Mesodermal cell (in vitro differentiated cells): ENCODE measurements around the gene CLEC3B.
"Not testable (repeated sequence)": the region's sequence is repeated elsewhere in the genome, so short reads cannot be mapped to it uniquely, and the experiment has no call there.

Experiments
- H3K27ac ChIP-seq: 2 replicates; pipeline ENCODE4 v1.7.0; 2013; ENCODE audit warnings: mild to moderate bottlenecking, low read depth, low read length, moderate library complexity; ENCODE audit not compliant: severe bottlenecking
- H3K36me3 ChIP-seq: 2 replicates; pipeline ENCODE4 v1.7.1; 2013; ENCODE audit warnings: mild to moderate bottlenecking, low read length, moderate library complexity; ENCODE audit not compliant: control insufficient read depth, insufficient read depth
- H3K4me1 ChIP-seq: one replicate; pipeline ENCODE4 v1.7.1; 2013; ENCODE audit warnings: mild to moderate bottlenecking, low read length; ENCODE audit not compliant: insufficient read depth, control insufficient read depth, poor library complexity, severe bottlenecking
- H3K4me3 ChIP-seq: 2 replicates; pipeline ENCODE4 v1.7.0; 2013; ENCODE audit warnings: low read length, control low read depth, mild to moderate bottlenecking; ENCODE audit not compliant: insufficient read depth, poor library complexity, severe bottlenecking; ENCODE audit errors: extremely low read depth
- H3K9me3 ChIP-seq: 2 replicates; pipeline ENCODE4 v1.7.1; 2013; ENCODE audit warnings: mild to moderate bottlenecking, low read length, moderate library complexity; ENCODE audit not compliant: control insufficient read depth
- WGBS, 2 experiments: methylation state at CpG; one replicate each; pipeline ENCODE4 v1.1.5; 2013; ENCODE audit warnings: missing lambda C conversion rate in 2 of 2; ENCODE audit not compliant: insufficient coverage in 2 of 2; 5-methylcytosine and 5-hydroxymethylcytosine counted together

CLEC3B gene

DNA sequence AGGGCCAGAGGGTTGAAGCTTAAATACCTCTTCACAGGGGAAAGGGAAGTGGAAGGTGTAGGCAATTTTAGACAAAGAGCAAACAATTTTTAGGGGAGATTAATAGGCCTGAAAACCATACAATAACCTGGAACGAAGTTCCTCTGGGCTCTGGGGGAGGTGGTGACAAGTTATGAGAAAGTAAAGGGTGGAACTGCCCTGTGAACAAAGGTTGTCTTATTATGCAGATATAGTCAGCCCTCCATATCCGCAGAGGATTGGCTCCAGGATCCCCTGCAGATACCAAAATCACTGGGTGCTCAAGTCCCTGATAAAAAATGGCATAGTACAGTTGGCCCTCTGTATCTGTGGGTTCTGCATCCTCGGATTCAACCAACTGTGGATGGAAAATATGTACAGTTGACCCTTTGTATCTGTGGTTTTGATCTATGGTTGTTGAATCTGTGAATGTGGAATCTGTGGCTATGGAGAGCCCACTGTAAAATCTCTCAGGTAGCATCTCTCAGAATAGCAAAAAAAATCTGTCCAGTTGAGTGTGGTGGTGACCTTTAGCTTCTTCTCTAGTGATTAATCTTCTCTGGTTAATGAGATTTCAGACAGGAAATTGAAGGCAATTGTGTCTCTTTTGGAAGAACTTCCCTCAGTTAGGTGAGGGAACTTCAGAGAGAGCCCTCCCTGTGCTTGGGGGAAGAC is 40.2 kb downstream of the CLEC3B start:
- Histone ChIP-seq H3K36me3 (no peaks in the 10 kb centered on the region), H3K4me1 (peaks cover 7% of the 10 kb centered on the region), H3K4me3 (no peak overlapping the region), H3K27ac (no peak overlapping the region), H3K9me3 (no peaks in the 10 kb centered on the region)
- WGBS, 2 experiments: 81 to 93% methylated on average over 2 to 3 of the region's 3 CpGs

DNA sequence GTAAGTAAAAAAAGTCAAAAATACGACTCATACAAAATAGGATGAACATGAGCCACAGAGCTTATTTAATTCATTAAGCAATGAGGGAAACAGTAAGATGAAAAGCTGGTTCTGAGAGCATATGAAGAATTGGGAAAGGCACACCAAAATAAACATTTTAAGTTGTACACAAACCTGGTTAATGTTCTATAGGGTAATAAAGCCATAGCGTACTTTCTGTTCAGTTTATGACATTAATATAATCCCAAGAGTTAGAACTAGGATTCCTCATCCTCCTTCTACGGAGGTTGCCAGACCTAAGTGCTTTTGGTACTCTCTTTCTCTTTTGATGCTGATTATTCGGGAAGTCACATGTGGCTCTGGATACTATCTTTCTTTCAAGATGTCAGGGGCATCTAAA is 41.4 kb downstream of the CLEC3B start:
- no peak overlapping the region for H3K27ac ChIP-seq
- WGBS, 2 experiments: 88 to 94% methylated on average over 1 to 2 of the region's 4 CpGs

DNA sequence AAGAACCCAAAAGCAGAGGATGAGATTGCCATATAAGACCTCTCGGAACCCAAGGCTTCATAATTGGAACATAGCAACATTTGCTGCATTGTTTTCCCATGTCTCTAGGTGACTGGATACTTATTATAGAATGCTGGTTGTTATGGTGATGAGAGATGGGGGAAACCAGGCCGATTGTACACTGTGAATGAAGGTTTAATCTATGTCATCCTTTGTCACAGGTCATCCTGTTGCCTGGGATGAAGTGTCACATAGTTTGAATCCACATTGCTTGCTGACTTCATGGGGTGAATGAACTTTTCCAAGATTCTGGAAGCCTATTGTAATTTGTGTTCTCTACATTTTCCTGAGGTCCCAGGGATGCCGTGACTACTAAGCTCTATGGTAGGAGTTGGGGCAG is 41.8 kb downstream of the CLEC3B start:
- 92 to 93% methylated on average over 3 of the region's 3 CpGs for WGBS, 2 experiments
- Histone ChIP-seq H3K27ac (no peak overlapping the region), H3K9me3 (no peaks in the 10 kb centered on the region), H3K4me1 (peaks cover 7% of the 10 kb centered on the region), H3K4me3 (no peak overlapping the region), H3K36me3 (no peaks in the 10 kb centered on the region)

More for the DNA sequence above, 41.4 kb downstream of the CLEC3B start:
- peaks cover 7% of the 10 kb centered on the region for H3K4me1 ChIP-seq
- no peaks in the 10 kb centered on the region for H3K9me3 ChIP-seq
- no peak overlapping the region for H3K4me3 ChIP-seq
- no peaks in the 10 kb centered on the region for H3K36me3 ChIP-seq

DNA sequence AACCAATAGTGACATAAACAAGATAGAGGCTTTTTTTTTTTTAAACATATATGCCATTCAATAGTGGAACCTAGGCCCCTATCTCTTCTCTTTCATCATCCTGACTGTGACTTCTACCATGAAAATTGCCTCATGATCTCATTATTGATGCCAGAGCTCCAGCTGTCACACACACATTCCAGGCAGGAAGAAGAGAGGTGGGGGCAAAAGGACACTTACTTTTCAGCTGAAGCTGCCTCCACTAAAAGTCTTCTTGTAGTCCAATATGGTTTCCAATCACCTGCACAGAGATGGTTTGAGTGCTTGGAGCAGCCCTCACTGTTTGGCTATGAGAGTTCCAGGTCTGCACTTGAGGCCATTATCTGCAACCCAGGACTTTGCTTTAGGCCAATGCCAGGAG is 45.0 kb downstream of the CLEC3B start:
- Histone ChIP-seq H3K9me3 (no peaks in the 10 kb centered on the region), H3K4me3 (no peak overlapping the region), H3K27ac (no peak overlapping the region), H3K36me3 (no peaks in the 10 kb centered on the region), H3K4me1 (no peaks in the 10 kb centered on the region)

DNA sequence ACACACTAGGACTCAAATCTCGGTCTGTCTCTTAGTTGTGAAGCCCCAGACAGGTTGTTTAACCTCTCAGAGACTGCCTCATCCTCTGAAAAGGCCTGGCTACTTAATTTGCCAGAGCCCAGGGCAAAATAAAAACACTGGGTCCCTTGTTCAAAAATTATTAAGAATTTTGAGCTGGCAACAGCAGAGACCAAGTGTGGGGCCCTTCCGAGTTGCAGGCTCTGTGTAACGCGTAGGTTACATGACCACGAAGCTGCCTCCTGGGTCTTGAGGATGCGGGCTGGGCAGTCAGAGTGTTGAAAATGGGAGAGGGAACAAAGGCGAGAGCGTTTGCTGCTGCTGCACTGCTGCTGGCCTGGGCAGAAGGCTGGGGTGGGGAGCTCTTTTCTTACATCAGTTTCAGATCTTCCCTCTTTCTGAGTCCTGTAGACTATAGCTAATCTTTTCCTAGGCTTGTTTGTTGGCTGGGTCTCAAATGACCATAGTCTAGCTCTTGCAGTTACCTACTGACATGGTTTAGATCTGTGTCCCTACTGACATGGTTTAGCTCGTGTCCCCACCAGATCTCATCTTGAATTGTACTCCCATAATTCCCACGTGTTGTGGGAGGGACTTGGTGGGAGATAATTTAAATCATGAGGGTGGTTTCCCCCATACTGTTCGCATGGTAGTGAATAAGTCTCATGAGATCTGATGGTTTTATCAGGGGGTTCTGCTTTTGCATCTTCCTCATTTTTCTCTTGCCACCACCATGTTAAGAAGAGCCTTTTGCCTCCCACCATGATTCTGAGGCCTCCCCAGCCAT is 49.9 kb downstream of the CLEC3B start:
- Histone ChIP-seq H3K27ac (no peak overlapping the region), H3K9me3 (no peaks in the 10 kb centered on the region), H3K36me3 (no peaks in the 10 kb centered on the region), H3K4me1 (no peaks in the 10 kb centered on the region), H3K4me3 (no peak overlapping the region)
- 82 to 90% methylated on average over 7 to 8 of the region's 11 CpGs for WGBS, 2 experiments

DNA sequence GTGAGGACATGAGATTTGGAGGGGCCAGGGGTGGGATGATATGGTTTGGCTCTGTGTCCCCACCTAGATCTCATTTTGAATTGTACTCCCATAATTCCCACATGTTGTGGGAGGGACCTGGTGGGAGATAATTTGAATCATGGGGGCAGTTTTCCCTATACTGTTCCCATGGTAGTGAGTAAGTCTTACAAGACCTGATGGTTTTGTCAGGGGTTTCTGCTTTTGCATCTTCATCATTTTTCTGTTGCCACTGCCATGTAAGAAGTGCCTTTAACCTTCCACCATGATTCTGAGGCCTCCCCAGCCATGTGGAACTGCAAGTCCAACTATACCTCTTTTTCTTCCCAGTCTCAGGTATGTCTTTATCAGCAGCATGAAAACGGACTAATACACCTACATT is 52.2 kb downstream of the CLEC3B start:
- not testable (repeated sequence) for H3K9me3 ChIP-seq, H3K4me3 ChIP-seq, H3K4me1 ChIP-seq, H3K36me3 ChIP-seq, H3K27ac ChIP-seq
- WGBS, 2 experiments: no CpG with 5 or more reads among the region's 1 CpG

DNA sequence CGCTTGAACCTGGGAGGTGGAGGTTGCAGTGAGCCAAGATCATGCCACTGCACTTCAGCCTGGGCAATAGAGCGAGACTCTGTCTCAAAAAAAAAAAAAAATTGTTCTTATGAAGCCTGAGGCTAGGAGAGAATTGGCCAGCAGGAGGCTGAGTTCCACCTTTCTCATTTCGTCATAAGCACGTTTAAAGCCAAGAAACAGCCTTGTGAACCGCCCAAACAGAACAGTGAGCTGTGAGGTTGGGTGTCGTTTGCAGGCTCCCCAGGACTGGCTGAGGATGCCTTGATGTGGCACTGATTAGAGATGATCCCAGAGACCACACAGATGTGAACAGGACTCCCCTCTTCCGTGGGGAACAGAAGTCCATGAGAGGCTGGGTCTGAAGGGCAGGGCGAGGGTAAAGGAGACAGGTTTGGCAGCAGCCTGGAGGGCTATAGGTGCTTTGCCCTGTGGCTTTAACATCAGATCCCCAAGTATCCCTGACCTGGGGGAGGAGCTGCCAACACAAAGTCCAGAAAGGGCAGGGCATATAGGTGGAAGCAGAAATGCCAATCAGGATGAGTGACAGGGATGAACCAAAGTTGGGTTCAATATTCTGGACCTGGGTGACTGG is 52.9 kb downstream of the CLEC3B start:
- 83 to 84% methylated on average over 6 to 7 of the region's 8 CpGs for WGBS, 2 experiments
- Histone ChIP-seq H3K4me1 (no peaks in the 10 kb centered on the region), H3K36me3 (no peaks in the 10 kb centered on the region), H3K4me3 (no peak overlapping the region), H3K9me3 (no peaks in the 10 kb centered on the region), H3K27ac (no peak overlapping the region)

DNA sequence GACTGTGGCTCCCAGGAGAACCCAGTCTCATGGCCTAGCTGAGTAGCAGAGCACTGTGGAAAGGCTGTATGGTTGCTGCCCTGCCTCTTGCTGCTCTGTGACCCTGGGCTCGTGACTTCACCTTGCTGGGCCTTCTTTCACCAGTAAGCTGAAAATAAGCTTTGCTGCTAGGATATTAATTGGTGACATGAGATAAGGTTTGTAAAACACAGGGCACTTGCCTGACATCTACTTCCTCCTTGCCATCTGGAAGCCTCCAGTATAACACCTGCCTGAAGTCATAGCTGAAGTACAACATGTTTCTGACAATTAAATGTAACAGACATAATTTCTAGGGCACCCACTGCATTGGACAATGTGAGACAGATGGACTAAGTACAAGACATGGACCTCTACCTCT is 53.6 kb downstream of the CLEC3B start:
- Histone ChIP-seq H3K4me3 (no peak overlapping the region), H3K4me1 (no peaks in the 10 kb centered on the region), H3K36me3 (no peaks in the 10 kb centered on the region), H3K27ac (no peak overlapping the region), H3K9me3 (no peaks in the 10 kb centered on the region)
- no CpG with 5 or more reads among the region's 1 CpG for WGBS, 2 experiments

DNA sequence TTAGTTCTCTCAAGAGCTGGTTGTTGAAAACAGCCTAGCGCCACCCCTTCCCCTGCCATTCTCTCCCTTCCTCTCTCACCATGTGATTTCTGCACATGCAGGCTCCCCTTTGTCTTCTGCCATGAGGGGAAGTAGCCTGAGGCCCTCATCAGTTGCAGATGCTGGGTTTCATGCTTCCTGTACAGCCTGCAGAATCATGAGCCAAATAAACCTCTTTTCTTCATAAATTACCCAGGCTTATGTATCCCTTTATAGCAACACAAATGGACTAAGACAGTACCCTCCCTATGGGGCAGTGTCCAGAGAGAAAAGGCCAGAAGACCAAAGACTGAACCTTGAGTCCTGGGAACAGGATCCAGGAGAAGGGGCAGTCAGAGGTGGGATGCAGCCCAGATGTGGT is 54.7 kb downstream of the CLEC3B start:
- Histone ChIP-seq H3K4me1 (peaks cover 8% of the 10 kb centered on the region), H3K4me3 (no peak overlapping the region), H3K9me3 (no peaks in the 10 kb centered on the region), H3K36me3 (no peaks in the 10 kb centered on the region), H3K27ac (no peak overlapping the region)
- 100% methylated on average over 1 of the region's 1 CpG for WGBS, 2 experiments

DNA sequence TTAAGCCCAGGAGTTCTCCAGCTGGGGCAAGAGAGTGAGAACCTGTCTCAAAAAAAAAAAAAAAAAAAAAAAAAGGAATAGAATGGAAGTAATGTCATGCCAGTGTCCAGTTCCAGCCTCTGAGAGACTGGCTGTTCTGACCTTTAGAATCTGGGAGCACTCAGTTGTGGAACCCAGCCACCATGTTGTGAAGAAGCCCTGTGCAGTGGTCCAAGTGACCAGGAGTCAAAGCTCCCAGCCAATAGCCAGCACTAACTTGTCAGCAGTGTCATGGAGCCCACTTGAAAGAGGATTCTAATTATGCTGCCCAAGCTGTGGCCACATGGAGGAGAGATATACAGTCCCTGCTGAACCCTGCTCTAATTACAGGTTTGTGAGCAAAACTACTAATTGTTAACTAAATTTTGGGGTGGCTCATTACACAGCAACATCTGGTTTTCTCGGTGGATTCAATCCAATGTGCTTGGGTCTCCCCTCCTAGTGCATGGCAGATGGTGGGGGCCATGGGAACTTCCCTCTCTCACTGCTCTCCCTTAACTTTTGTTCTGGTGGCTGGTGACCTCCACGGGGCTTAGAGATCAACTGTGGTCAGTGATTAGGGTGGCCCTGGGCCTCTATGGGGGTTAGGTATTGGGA is 55.5 kb downstream of the CLEC3B start:
- H3K4me1 ChIP-seq: peaks cover 8% of the 10 kb centered on the region
- H3K9me3 ChIP-seq: no peaks in the 10 kb centered on the region
- H3K4me3 ChIP-seq: no peak overlapping the region
- no peak overlapping the region for H3K27ac ChIP-seq
- H3K36me3 ChIP-seq: no peaks in the 10 kb centered on the region
- 86% methylated on average over 1 of the region's 2 CpGs; no CpG with 5 or more reads in 1 of the 2 experiments for WGBS, 2 experiments
